Upper lobe of left lung (tissue), 6 donors: ENCODE results near the gene AGBL4. TPM values are rescaled to one million over a fixed set of nuclear protein-coding genes. Genes with fewer than 3 reads are reported as not detected.

Source experiments
- ATAC-seq, 2 donors: fragments of 200-7000 bp; cut with Tn5 transposase; one replicate each; pipeline ENCODE4 v1.9.1; 2022; ENCODE audit warnings: mild to moderate bottlenecking in 2 of 2, moderate library complexity in 2 of 2; ENCODE audit not compliant: low FRiP score in 2 of 2
- DNase-seq, 2 donors: peaks; one replicate each; pipeline ENCODE4 v3.0.0-alpha.2; 2019 to 2020
- H3K27ac ChIP-seq, 4 donors: fragments of 200-600 bp; sonication (generic); one replicate each; pipeline ENCODE4 v1.5.1; 2016 to 2019
- H3K27me3 ChIP-seq, 4 donors: fragments of 200-600 bp; sonication (generic); one replicate each; pipeline ENCODE4 v1.5.1; 2017 to 2019
- H3K36me3 ChIP-seq, 4 donors: fragments of 200-600 bp; sonication (generic); one replicate each; pipeline ENCODE4 v1.5.1; 2016 to 2019
- H3K4me1 ChIP-seq, 4 donors: fragments of 200-600 bp; sonication (generic); one replicate each; pipeline ENCODE4 v1.5.1; 2018 to 2019
- H3K4me3 ChIP-seq, 4 donors: fragments of 200-600 bp; sonication (generic); one replicate each; pipeline ENCODE4 v1.5.1; 2017 to 2019; ENCODE audit warnings: mild to moderate bottlenecking in 2 of 4, moderate library complexity in 1 of 4
- H3K9me3 ChIP-seq, 4 donors: fragments of 200-600 bp; sonication (generic); one replicate each; pipeline ENCODE4 v1.5.1; 2018 to 2019
- CTCF ChIP-seq, 6 experiments: fragments of 450-650 bp in 4 of 6; fragments of 200-600 bp in 2 of 6; sonication (generic) in 2 of 6; IDR thresholded peaks; one replicate each; pipeline ENCODE4 v1.5.1; 2016 to 2019; ENCODE audit warnings: antibody characterized with exemption in 6 of 6
- EP300 ChIP-seq, 4 donors: sonication (generic); formaldehyde crosslinking; IDR thresholded peaks; one replicate each; pipeline ENCODE4 v1.5.1; 2017; ENCODE audit warnings: antibody characterized with exemption in 4 of 4, control low read depth in 2 of 4
- POLR2A ChIP-seq, 4 donors: fragments of 450-650 bp; IDR thresholded peaks; one replicate each; pipeline ENCODE4 v1.5.1; 2016 to 2017; ENCODE audit warnings: antibody characterized with exemption in 4 of 4, mild to moderate bottlenecking in 2 of 4
- POLR2AphosphoS5 ChIP-seq, 2 donors: sonication (generic); formaldehyde crosslinking; IDR thresholded peaks; one replicate each; pipeline ENCODE4 v1.5.1; 2017; ENCODE audit warnings: antibody characterized with exemption in 2 of 2
- WGBS, 2 donors: methylation state at CpG; one replicate each; pipeline ENCODE4 v1.1.5; 2017 to 2018; 5-methylcytosine and 5-hydroxymethylcytosine counted together
- total RNA-seq, 6 donors: library from RNA; depleted of rRNA in 4 of 6; stranded (reverse); fragments of >200 nt in 4 of 6; gene quantifications; one replicate each; pipeline versions ENCODE4 v1.1.0 to v1.2.1, GENCODE V29; 2016 to 2021
- donor health status: DM: no; HTN: no; CAD: no; lungs with moderate emphysema.
- donor health status: DM: no; HTN: yes; CAD: no; lungs with severe emphysema.

Gene AGBL4
- total RNA-seq, 6 donors from 2014 or later = 0.57 to 10.5 (median 1.5) TPM

- Histone ChIP-seq H3K27me3 (no peaks in the 10 kb centered on the region), H3K4me1 (no peaks in the 10 kb centered on the region), H3K4me3 (no peak overlapping the region), H3K9me3 (no peaks in the 10 kb centered on the region), H3K27ac (no peak overlapping the region), H3K36me3 (no peaks in the 10 kb centered on the region)
- TF ChIP-seq EP300 (IDR thresholded peaks at IDR 0.05) (no peak), POLR2A (IDR thresholded peaks at IDR 0.05) (no peak), CTCF (IDR thresholded peaks at IDR 0.05) (no peak), POLR2AphosphoS5 (IDR thresholded peaks at IDR 0.05) (no peak)
- no peak for DNase-seq
- WGBS, 2 donors = 51 to 57% methylated on average over 2 of the region's 2 CpGs
- ATAC-seq = no peak
These were observed 975.6 kb downstream of the AGBL4 start for GRCh38 chr1:49048188-49048587.

GRCh38 chr1:49046305-49046704, 977.4 kb downstream of the AGBL4 start:
- Histone ChIP-seq H3K9me3 (no peaks in the 10 kb centered on the region), H3K36me3 (no peaks in the 10 kb centered on the region), H3K27ac (no peak overlapping the region), H3K4me3 (no peak overlapping the region), H3K27me3 (no peaks in the 10 kb centered on the region), H3K4me1 (no peaks in the 10 kb centered on the region)
- TF ChIP-seq POLR2A (IDR thresholded peaks at IDR 0.05) (no peak), CTCF (IDR thresholded peaks at IDR 0.05) (no peak), POLR2AphosphoS5 (IDR thresholded peaks at IDR 0.05) (no peak), EP300 (IDR thresholded peaks at IDR 0.05) (no peak)
- ATAC-seq (no peak), DNase-seq (no peak)

GRCh38 chr1:49045371-49045770, 978.4 kb downstream of the AGBL4 start:
- Histone ChIP-seq H3K27ac (no peak overlapping the region), H3K27me3 (no peaks in the 10 kb centered on the region), H3K4me1 (no peaks in the 10 kb centered on the region), H3K9me3 (no peaks in the 10 kb centered on the region), H3K4me3 (no peak overlapping the region), H3K36me3 (no peaks in the 10 kb centered on the region)
- WGBS, 2 donors = 80 to 81% methylated on average over 7 of the region's 7 CpGs
- ATAC-seq = no peak
- TF ChIP-seq EP300 (IDR thresholded peaks at IDR 0.05) (no peak), POLR2A (IDR thresholded peaks at IDR 0.05) (no peak), CTCF (IDR thresholded peaks at IDR 0.05) (no peak), POLR2AphosphoS5 (IDR thresholded peaks at IDR 0.05) (no peak)
- DNase-seq = no peak

- TF ChIP-seq POLR2AphosphoS5 (IDR thresholded peaks at IDR 0.05) (no peak), EP300 (IDR thresholded peaks at IDR 0.05) (no peak), POLR2A (IDR thresholded peaks at IDR 0.05) (no peak), CTCF (IDR thresholded peaks at IDR 0.05) (no peak)
- no peak overlapping the region for H3K27ac ChIP-seq
- 75 to 80% methylated on average over 4 of the region's 4 CpGs for WGBS, 2 donors
- DNase-seq = no peak
- H3K27me3 ChIP-seq = no peaks in the 10 kb centered on the region
- no peaks in the 10 kb centered on the region for H3K36me3 ChIP-seq
- no peak overlapping the region for H3K4me3 ChIP-seq
- ATAC-seq = no peak
- no peaks in the 10 kb centered on the region for H3K9me3 ChIP-seq
- H3K4me1 ChIP-seq = no peaks in the 10 kb centered on the region
These were observed 987.1 kb downstream of the AGBL4 start for GRCh38 chr1:49036700-49037099.

- TF ChIP-seq POLR2AphosphoS5 (IDR thresholded peaks at IDR 0.05) = no peak
- no peak for TF ChIP-seq POLR2A (IDR thresholded peaks at IDR 0.05)
- no peak for TF ChIP-seq EP300 (IDR thresholded peaks at IDR 0.05)
- no peak for TF ChIP-seq CTCF (IDR thresholded peaks at IDR 0.05)
- 79 to 92% methylated on average over 1 of the region's 1 CpG for WGBS, 2 donors
These were observed 995.4 kb downstream of the AGBL4 start for GRCh38 chr1:49028396-49028795.

More at GRCh38 chr1:49028396-49028795, 995.4 kb downstream of the AGBL4 start:
- no peaks in the 10 kb centered on the region for H3K36me3 ChIP-seq
- H3K27me3 ChIP-seq = no peaks in the 10 kb centered on the region
- H3K9me3 ChIP-seq = peaks cover 0 to 5% (median 0%) of the 10 kb centered on the region in 4 donors
- H3K4me3 ChIP-seq = no peak overlapping the region
- no peak for ATAC-seq
- DNase-seq = no peak
- no peak overlapping the region for H3K27ac ChIP-seq
- no peaks in the 10 kb centered on the region for H3K4me1 ChIP-seq
